Measurements from ENCODE around the gene RBM33. TPM values are rescaled to one million over a fixed set of nuclear protein-coding genes. Genes with fewer than 3 reads are reported as not detected.
A peak's percentile ranks its signal among the peaks of the same experiment; 100 is the strongest.

Gene RBM33
- total and polyA plus RNA-seq, 9 of the 15 experiments (the other 6 are each of a cell fraction or from before 2014, with no cell fraction given): 4.4 to 80.7 (median 27.3) TPM

GRCh38 chr7:155629171-155629570 is 15.3 kb upstream of the RBM33 start:
- intact Hi-C loops (cut with micrococcal nuclease) (no loop called here), in situ Hi-C loops (cut with MboI) (no loop called here)
- ATAC-seq (no peak), DNase-seq (ENCODE audit: extremely low read depth in 1 of 4, low spot score in 3 of 4) (no peak), FAIRE-seq (no peak)
- Histone ChIP-seq H3K27me3 (ENCODE audit: control insufficient read depth in 2 of 2, insufficient read depth in 2 of 2, low read length in 2 of 2) (peaks cover 9 to 10% of the 10 kb centered on the region in 2 experiments; a peak in 2 of 5 replicates), H3K9ac (ENCODE audit: insufficient read depth in 1 of 2, low read depth in 2 of 2, low read length in 2 of 2) (no peak overlapping the region), H3K9me3 (replicated peaks; ENCODE audit: control insufficient read depth, insufficient read depth, low read depth, low read length) (peaks cover 6% of the 10 kb centered on the region), H3K36me3 (ENCODE audit: control insufficient read depth, insufficient read depth, low read length) (no peaks in the 10 kb centered on the region), H3K4me2 (ENCODE audit: insufficient read depth, low read length) (no peak overlapping the region), H4K20me1 (replicated peaks; ENCODE audit: control insufficient read depth, insufficient read depth, low read length) (no peaks in the 10 kb centered on the region), H3K4me3 (no peak overlapping the region), H3K27ac (ENCODE audit: extremely low read depth, low read depth, low read length) (no peak overlapping the region), H2AFZ (ENCODE audit: low read depth, low read length) (no peak overlapping the region), H3K9me1 (ENCODE audit: control insufficient read depth, insufficient read depth, low read length) (no peaks in the 10 kb centered on the region), H3K79me2 (ENCODE audit: control insufficient read depth, insufficient read depth, low read length) (no peaks in the 10 kb centered on the region), H3K4me1 (replicated peaks in 1 of 2; ENCODE audit: control insufficient read depth in 2 of 2, insufficient read depth in 2 of 2, low read length in 2 of 2) (no peaks in the 10 kb centered on the region)
- no TSS peak for BruUV-seq (replicated peaks)
- ChIA-PET CTCF (ENCODE audit: low intra/inter-chr PET ratio) (no interaction called here), POLR2A (interaction anchor here (0.7 kb wide), 1 partner anchor 118 kb away, joined by 3 read pairs; no protein-coding TSS in a partner anchor)
- no peak for TF ChIP-seq NBN (IDR thresholded peaks at IDR 0.05; ENCODE audit: low read depth)
- TF ChIP-seq AFF1 (IDR thresholded peaks at IDR 0.05; ENCODE audit: low read depth in 1 of 2, partially characterized antibody in 2 of 2): no peak
- no peak for TF ChIP-seq KDM2B (CRISPR knock-in tag; IDR thresholded peaks at IDR 0.05)
- TF ChIP-seq, protein P1, sequence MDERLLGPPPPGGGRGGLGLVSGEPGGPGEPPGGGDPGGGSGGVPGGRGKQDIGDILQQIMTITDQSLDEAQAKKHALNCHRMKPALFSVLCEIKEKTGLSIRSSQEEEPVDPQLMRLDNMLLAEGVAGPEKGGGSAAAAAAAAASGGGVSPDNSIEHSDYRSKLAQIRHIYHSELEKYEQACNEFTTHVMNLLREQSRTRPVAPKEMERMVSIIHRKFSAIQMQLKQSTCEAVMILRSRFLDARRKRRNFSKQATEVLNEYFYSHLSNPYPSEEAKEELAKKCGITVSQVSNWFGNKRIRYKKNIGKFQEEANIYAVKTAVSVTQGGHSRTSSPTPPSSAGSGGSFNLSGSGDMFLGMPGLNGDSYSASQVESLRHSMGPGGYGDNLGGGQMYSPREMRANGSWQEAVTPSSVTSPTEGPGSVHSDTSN (CRISPR knock-in tag; IDR thresholded peaks at IDR 0.05; ENCODE audit: low read depth): no peak
- TF ChIP-seq, protein P1 (tag; conservative IDR thresholded peaks at IDR 0.05; ENCODE audit: low read depth): no peak
- TF ChIP-seq, protein P2, sequence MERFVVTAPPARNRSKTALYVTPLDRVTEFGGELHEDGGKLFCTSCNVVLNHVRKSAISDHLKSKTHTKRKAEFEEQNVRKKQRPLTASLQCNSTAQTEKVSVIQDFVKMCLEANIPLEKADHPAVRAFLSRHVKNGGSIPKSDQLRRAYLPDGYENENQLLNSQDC (CRISPR knock-in tag; IDR thresholded peaks at IDR 0.05): no peak
- peak in 1 of 2 experiments; percentile 36; a peak in 1 of 3 replicates for TF ChIP-seq CBX3 (IDR thresholded peaks at IDR 0.05; ENCODE audit: borderline replicate concordance in 1 of 2, low read length in 2 of 2)
- TF ChIP-seq PTTG1 (tag; IDR thresholded peaks at IDR 0.05; ENCODE audit: low read depth): no peak
- no peak for TF ChIP-seq MCM3 (IDR thresholded peaks at IDR 0.05)
- peak; percentile 93 for TF ChIP-seq ZNF324 (CRISPR knock-in tag; IDR thresholded peaks at IDR 0.05)
- TF ChIP-seq SREBF2 (CRISPR knock-in tag; IDR thresholded peaks at IDR 0.05): no peak
- 3% methylated on average over 1 of the region's 1 CpG for WGBS (ENCODE audit: insufficient coverage, low coverage, missing lambda C conversion rate)

Measured in K562 (cell line).